Stimulated activated naive CD4-positive, alpha-beta T cell (primary cell): ENCODE measurements around the gene CALCOCO1.
"Not testable (repeated sequence)": the region's sequence is repeated elsewhere in the genome, so short reads cannot be mapped to it uniquely, and the experiment has no call there.

Experiments used
- DNase-seq, 6 experiments: peaks; one replicate each; lab custom pipeline; 2025; lab: John Stamatoyannopoulos, UW

CALCOCO1 gene

DNA sequence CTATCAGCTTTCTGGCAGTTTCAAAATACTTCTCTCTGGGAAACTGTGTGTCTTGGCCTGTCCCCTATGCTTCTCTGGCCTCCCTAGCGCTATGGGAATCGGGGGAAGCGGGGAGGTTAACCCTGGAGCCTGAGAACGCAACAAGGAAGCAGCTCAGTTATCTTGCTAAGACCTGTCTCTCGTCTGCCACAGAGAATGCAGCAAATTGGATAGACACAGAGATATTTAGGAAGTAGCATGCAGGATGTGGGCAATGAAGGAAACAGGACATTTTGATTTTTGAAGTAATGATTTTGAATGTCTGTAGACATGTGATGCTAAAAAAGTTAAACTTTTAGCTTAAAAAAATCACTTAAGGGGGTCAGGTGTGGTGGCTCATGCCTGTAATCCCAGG, 6.6 kb upstream of the CALCOCO1 start:
- DNase-seq, result peak in 2 of 6 experiments; percentile 7 to 24

DNA sequence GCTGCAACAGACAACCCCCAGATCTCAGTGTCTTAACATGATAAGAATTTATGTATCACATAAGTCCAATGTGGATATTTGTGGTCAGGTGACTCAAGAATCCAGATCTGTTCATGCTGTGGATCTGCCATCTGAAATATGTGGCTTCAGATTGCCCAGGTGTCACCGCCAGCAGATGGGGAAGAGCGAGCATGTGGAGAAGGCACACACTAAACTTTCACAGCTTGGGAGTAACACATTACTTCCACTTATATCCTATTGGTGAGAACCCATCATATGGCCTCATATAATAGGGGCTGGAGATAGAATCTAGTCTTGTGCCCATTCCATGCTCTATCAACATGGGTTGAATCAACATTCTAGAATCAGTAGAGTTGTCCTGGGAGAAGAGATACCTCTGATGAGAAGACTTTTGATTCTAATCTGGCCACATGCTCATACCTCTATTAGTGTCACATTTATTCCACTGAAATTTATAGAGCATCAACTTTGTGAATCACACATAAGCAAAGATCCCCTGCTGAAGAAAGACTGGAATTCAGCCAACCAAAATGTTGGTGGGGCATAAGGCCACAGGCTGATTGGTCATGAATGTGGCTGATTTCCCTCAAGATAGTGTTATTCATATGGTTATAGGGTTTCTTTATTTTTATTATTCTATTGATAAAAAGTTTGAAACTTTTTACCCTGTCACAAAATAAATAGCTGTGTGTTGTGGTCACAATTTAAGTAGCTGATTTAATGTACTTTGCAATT, 6.0 kb upstream of the CALCOCO1 start:
- DNase-seq, result no peak

DNA sequence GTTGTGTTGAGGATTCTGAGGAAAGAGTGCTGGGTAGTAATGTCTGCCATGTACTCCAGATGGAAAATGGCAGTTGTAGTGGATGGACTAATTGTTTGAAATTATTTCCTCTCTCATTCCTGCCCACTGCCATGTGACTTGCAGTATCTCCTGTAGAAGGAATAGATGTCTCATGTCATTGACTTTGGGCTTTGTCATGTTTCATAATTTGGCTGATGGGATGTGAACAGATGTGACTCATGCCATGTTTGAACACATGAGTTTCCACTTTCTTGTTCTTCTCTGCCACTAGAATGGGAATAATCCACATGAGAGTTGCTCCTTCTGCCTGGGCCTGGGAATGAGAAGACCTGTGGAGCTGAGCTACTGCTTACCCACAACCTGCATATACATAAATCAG, 2.4 kb upstream of the CALCOCO1 start:
- no peak for DNase-seq

DNA sequence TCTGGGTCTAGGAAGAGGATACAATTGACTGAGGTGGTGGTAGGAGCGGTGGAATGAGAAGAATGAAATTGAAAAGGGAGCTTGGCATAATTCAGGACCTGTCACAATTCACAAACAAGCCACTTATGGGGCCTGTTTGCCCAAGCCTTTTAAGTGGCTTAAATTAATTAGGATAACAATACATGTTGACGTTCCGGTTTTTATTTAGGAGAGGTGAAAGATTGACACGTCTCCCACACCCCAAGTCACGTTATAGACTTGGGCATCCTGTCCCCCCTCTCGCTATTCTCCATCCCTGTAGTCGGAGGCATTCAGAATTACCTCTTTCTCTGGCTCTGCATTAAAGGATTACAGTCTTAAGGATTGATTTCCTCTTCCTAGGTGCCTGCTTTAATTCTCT, 954 bp upstream of the CALCOCO1 start:
- no peak for DNase-seq

DNA sequence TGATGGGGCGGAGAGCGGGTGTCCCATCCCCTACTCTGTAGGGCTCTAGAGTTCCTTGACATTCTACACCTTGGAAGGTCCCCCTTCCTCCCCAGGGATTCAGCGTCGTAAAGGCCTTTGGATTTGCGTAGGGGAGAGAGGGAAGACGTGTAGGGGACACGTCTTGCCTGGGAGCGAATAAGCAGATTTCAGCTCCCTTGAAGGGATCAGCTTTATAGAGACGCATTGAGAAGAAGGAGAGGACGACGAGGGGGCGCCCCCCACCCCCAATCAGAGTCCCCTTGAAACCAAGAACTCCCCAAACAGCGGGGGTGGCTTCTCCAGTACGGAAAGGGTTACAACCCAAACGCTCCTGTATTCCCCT, 324 bp downstream of the CALCOCO1 start:
- no peak for DNase-seq

DNA sequence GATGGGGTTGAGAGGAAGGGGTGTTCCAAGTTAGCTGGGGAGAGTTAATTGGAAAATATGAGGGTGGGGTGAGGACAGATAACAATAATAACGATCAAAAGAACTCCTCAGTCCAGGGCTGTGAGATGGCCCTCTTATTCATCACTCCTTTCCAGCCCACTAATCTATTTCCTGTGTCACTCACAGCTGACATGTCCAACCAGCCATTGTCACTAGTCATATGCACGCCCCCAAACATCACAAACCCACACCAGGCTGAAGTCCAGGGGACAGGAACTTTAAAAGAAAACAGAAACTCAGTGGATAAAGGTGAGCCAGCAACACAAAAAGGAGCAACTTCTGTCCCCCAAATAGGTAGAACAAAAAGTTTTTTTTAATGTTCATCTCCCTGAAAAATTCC, 911 bp downstream of the CALCOCO1 start:
- no peak for DNase-seq

DNA sequence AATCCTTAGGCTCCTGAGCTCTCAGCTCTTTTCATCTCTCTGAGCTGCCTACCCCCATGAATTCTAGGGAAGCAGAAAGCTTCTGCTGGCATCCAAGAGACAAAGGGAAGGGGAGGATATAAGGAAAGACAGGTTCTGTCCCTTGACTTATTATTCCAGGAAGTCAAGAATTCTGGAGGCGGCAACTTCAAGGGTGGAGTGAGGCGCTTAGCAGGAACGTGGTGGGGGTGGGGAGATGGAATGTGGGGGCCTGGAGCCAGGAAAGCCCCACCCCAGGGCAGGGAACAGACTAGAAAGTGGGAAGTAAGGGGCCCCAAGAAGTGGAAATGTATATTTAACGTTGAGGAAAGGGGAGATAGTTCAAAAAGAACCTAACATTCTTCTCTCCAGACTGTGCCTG, 1.4 kb downstream of the CALCOCO1 start:
- no peak for DNase-seq

DNA sequence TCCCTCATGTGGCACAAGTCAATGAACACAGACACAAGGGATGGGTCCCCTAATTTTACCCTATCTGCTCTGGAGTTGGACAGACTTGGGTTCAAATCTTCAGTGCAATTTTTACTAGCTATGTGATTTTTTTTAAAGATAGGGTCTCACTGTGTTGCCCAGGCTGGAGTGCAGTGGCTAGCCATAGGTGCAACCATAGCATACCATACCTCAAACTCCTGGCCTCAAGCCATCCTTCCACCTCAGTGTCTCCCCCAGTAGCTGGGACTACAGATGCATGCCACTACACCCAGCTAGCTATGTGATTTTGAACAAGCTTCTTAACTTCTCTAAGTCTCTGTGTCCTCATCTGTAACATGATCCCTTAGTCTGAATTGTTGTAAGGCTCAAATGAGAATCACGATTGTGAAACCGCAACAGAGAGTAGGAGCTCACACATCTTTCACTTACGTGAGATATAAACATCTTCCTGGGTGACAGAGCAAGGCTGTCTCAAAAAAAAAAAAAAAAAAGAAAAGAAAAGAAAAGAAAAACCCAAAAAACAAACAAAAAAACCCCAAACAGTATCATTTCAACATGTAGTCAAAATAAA, 4.7 kb downstream of the CALCOCO1 start:
- no peak for DNase-seq

DNA sequence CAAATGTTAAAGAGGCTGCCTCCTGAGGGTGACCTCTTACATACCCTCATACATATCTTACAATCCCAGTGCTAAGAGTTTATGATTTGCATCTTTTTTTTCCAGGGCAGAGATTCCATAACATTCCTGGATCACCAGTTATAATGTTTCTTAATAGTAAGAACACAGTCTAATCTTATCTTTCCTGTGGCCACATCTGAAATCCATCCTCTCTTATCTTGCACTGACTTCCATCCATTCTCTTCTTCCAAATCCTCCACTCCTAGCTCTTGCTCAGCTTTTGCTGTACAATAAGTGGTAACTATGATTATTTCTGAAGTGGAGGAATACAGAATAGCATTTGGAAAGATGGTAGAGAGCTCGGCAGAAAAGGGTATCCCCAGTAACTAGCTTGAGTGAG, 6.3 kb downstream of the CALCOCO1 start:
- DNase-seq, result no peak

DNA sequence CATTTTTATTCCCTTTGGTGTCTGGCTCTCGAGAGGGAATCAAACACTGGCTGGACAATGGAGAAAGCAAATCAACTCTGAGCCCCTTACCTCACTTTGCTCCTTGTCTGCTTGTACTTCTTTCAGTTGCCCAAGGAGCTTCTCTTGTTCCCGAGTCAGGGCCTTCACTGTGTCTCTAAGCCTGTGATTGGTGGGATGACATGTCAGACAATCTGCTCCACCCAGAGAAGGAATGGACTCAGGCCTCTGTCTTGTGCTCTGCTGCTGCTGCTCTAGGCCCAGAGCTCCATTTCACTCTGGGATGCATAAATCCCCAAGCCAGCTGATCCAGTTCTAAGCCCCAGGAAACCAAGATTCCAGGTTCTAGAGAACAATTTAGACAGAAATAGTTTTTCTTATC, 7.6 kb downstream of the CALCOCO1 start:
- no peak for DNase-seq

DNA sequence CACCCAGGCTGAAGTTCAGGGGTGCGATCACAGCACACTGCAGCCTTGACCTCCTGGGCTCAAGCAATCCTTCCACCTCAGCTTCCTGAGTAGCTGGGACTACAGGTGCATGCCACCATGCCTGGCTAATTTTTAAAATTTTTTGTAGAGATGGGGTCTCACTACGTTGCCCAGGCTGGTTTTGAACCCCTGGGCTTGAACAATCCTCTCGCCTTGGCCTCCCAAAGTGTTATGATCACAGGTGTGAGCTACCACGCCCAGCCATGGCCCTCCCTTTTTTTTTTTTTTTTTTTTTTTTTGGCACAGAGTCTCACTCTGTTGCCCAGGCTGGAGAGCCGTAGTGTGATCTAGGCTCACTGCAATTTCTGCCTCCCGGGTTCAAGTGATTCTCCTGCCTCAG, 8.7 kb downstream of the CALCOCO1 start:
- DNase-seq, result not testable (repeated sequence)

DNA sequence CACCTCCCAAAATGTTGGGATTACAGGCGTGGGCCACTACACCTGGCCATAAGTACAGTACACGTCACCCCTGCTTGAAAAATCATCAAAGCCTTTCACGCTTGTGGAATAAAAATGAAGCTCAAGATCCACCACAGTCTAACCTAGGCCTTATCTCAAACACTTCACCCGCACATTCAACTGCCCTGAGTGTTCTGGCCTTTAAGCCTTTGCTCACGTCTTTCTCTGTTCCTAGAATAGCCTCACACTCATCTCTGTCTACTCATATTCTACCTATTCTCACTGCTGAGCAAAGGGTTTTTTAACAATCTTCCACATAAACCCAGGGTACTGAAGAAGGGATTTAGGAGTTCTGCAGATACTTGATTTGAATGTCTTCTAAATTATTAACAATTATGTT, 9.9 kb downstream of the CALCOCO1 start:
- DNase-seq, result no peak

DNA sequence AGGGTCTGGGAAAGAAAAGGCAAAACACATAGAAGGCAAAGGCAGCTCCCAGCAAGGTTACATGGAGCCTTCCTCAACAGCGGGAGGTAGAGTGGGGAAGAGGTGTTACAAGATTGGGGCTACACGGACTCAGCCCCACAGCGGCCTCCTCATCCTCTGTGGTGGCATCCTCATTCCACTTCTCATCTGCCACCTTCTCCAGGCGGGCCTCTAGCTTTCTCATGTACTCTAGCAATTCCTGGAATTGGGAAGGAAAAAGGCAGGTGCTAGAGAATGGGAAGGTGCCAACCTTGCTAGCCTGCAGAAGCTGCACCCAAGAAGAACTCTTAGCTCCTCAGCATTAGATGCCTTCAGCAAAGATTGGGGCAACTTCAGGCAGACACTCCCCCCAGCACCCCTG, 13.2 kb downstream of the CALCOCO1 start:
- no peak for DNase-seq

DNA sequence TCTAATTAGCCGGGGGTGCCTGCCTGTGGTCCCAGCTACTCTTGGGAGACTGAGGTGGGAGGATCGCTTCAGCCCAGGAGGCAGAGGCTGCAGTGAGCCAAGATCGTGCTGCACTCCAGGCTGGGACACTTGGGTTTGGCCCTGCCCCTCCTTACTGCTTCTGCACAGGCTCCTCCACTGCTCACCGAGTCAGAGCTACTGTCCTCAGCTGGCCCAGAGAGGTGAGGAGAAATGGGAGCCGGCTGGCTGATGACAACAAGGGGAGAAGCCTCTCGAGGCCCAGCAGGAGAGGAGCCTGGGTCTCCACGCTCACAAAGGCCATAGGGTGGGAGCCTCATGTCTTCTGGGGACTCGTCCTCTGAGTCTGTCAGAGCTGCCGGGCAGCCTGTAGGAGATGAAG, 13.7 kb downstream of the CALCOCO1 start:
- no peak for DNase-seq

DNA sequence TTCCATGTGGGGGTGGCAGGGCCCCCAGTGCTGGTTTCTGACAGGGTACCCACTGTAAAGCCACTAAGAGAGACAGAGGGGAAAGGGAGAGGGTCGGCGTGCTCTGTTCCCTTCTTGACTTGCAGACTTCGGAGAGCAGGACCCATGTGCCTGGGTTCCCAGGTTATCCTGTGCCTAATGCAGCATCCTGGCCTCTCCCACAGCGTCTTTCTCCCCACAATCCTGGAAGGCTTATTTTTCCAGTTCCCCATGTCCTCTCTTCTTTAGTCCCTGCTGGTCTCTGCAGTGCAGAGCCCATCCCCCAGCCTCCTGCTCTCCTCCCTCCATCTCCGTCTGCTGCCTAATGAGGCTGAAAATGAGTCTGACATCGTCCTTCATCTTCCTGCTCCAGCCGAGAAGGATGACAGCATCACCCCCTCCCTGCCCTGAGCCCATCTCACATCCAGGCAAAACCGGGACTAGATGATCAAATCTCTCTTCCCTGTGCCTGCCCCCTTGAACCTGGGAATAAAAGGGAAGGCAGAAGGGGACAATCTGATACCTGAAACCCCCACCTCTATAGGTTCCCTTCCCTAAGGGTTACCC, 15.1 kb downstream of the CALCOCO1 start:
- no peak for DNase-seq

DNA sequence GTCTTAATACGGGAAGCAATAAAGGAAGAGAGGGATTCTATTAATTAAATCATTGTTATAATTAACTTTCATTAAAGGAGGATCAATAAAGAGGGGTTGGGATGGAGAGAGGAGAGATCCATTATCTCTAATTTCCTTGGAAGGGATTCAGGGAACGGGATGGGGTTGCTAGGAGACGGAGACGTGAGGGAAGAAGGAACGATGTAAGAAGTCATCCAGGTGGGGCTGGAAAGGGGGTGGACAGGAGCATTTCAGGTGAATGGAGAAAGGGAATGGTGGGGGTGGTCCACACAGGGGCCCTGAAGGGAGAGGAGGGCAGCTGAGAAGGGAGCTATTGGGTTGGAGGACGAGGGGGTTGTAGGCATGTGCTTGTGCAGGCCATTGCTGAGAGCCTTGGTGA, 17.2 kb downstream of the CALCOCO1 start:
- DNase-seq, result no peak

DNA sequence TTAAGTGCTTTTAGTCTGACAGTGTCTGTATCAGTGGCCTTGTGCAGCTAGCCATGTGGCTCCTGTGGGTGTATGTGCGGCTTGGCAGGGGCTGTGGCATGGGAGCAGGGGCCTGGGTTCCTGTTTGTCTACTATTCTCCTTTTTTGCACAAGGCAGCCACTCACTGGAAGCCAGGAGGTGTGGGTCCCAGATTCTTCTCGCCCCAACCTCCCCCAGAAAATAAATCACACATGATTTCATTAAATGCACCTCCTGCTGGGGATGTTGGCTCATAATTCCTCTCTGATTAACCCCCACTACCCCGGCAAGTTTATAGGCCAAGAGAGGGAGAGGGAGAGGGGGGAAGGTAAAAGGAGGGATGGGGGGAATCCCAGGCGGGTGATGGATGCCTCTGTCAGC, 17.6 kb downstream of the CALCOCO1 start:
- no peak for DNase-seq

DNA sequence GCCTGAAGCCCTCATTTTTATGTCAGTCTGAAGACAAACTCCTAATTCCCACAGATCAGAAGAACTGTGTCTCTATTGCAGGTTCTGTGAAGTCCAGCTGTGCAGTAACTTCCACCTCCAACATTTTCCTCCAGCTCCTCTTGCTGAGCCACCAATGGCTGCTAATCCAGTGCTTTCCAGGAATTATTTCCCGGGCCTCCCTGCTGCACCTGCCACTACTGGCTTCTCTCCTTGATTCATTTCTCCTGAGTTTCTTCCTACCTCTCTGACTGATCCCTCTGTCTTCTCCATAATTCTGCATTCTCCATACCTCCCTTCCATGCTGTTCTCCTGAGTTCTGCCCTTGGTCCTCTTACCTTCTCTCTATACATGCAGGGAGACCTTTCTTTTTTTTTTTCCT, 21.2 kb downstream of the CALCOCO1 start:
- DNase-seq, result no peak

DNA sequence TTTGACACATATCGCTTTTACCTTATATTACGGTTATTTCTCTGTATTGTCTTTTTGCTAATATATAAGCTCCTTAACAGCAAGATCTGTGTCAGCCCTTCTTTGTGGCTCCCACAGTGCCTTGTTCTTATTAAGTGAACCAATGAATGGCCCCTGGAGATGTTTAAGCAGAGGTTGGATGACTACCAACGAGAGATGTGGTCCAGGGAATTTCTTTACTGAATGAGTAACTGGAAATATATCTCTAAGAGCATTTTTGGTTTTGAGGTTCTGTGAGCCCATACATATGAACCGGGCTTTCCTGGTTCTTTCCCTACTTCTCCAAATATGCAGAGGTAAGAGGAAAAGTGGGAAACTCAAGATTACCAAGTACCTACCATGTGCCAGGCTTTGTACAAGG, 23.5 kb downstream of the CALCOCO1 start:
- DNase-seq, result no peak

DNA sequence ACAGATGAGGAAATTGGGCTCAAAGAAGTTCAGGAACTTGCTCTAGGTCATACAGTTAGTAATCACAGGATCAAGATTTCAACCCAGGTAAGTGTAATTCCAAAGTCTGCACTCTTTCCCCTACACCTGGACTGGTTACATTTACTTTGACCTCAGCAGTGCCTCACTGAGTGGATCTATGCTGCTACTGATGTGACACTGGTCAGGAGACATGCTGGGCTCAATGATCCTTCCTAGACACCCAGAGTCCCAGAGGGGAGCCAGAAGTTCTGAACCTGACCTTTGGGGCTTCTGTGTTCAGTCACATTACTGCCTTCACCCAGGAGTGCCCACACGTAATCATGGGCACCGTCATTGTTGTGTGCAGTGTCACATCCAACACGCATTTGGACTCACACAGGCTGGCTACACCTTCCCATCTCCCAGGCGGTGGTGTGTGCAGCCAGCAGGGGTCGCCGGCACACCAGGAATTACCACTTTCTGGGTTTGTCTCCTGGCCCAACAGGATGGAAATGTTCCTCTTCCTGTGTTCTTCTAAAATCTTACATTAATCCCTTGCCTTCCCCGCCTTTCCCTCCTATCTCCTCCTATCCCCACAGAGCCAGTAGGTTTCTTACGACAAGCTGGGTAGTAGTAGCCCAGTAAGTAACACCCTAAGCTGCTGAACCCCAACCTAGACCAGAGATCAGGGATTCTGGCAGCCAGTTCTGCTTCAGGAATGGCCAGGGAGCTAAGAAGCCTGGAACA, 25.6 kb downstream of the CALCOCO1 start:
- DNase-seq, result peak; percentile 54 to 77 (median 70)

DNA sequence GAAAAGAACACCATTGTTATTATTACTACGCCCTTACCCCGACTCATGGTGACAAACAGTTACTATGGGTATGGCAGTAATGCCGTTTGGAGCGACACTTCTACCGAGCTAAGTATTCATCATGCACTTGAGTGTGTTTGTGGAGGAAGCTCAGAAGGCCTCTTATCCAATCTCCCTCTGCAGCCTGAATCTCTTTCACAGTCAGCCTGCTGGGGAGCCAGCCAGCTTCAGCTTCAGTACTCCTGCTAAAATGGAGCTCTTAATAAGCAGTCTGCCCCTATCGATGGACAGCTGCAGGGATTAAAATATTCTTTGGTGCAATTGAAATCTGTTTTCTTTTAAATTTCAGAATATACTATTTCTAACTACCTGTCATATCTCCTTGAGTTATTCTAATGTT, 26.7 kb downstream of the CALCOCO1 start:
- no peak for DNase-seq

DNA sequence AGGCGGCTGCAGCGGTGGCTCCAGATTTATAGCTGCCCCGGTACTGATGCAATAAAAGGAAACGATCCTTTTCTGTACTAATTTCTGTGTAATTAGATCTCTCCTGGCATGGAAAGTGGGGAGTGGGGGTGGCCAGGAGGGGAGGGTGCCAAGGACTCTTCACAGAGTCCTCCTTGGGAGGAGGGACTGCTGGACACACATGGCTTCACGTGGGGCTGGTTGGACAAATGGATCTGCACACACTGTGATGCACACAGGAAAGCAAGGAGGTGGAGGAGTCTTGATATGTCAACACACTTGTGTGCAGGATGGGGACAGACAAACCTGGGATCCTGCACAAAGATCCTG, 27.6 kb downstream of the CALCOCO1 start:
- DNase-seq, result no peak
